HG03095 (cell line): Measurements from ENCODE around the gene SETD2.

Source experiments
- ATAC-seq: cut with Tn5 transposase; IDR thresholded peaks from one replicate; pipeline ENCODE4 v1.9.1; 2021; ENCODE audit warnings: moderate library complexity; ENCODE audit not compliant: unreplicated experiment

Gene SETD2

DNA sequence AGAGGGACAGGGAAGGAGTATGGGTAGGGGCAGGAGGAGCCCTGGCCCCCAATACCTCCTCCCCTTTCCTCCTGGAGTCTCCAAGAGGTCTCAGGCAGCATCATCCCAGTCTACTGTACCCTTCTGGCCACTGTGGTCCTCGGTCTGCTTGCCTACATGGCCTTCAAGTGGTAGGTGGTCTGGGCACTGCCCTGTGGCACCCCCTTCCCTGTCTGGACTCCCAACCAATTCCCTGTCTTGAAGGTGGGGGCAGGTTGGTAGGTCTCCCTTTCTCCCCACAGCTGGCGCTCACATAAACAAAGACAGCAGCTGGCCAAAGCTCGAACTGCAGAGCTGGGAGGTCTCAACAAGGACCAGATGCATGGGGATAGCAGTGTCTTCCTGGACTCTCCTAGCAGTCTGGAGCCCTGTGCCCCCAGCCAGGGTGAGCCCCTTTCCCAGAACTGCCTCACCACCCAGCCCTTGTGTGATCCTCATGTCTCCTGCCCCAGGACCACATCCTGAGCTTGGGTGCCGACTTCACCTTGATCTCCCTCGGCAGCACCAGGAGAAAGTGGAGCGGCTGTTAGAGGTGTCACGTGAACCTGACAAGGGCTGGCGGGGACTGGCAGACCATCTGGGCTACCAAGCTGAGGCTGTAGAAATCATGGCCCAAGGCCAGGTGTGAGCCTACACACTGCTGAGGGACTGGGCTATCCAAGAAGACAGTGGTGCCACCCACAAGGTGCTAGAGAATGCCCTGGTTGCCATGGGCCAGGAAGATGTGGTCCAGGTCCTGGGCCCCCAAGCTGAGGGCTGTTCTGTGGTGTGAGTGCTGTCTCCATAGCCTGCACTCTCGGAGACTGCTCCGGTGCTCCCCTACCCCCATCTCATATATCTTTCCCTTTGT is 151.3 kb downstream of the SETD2 start:
- no peak for ATAC-seq

- no peak for ATAC-seq
Measured at GRCh38 chr3:47011371-47011770, 152.5 kb downstream of the SETD2 start.

GRCh38 chr3:47010910-47011309 is 153.0 kb downstream of the SETD2 start:
- no peak for ATAC-seq

GRCh38 chr3:47010111-47010712 is 153.7 kb downstream of the SETD2 start:
- ATAC-seq = no peak

DNA sequence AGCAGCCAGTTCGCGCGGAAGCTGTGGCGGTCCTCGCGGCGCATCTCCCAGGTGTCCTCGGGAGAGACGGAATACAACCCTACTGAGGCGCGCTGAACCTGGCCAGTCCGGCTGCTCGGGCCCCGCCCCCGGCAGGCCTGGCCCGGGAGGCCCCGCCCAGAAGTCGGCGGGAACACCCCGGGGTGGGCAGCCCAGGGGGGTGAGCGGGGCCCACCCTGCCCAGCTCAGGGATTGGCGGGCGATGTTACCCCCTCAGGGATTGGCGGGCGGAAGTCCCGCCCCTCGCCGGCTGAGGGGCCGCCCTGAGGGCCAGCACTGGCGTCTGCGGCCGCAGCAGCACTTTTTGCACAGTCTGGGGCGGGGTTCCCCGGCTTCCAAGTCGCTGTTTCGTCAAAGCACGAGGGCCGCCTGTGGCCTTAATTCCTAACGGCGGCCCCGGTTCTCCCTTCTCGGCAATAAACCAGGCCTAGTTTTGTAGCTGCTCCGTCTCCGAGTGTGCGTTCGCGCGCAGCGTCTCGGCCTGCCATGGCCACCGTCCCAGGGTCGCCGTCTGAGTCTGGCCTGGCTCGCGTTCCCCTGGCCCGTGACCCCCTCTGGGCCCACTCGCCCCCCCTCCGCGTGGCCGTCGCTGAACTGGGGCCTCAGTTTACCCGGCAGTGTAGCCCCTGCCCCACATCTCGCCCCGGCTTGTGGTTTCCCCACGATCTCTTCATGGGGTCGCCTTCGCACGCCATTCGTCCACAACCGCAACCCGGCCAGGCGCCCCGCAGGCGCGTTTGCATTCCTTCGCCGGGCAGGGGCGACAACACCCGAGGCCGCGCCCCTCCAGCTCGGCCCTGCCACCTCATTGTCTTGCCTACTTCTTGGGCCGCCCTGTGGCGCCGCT is 154.4 kb downstream of the SETD2 start:
- ATAC-seq = peak; percentile 64

GRCh38 chr3:47008851-47009224 is 155.1 kb downstream of the SETD2 start:
- no peak for ATAC-seq

GRCh38 chr3:47008234-47008796 is 155.6 kb downstream of the SETD2 start:
- ATAC-seq = no peak

DNA sequence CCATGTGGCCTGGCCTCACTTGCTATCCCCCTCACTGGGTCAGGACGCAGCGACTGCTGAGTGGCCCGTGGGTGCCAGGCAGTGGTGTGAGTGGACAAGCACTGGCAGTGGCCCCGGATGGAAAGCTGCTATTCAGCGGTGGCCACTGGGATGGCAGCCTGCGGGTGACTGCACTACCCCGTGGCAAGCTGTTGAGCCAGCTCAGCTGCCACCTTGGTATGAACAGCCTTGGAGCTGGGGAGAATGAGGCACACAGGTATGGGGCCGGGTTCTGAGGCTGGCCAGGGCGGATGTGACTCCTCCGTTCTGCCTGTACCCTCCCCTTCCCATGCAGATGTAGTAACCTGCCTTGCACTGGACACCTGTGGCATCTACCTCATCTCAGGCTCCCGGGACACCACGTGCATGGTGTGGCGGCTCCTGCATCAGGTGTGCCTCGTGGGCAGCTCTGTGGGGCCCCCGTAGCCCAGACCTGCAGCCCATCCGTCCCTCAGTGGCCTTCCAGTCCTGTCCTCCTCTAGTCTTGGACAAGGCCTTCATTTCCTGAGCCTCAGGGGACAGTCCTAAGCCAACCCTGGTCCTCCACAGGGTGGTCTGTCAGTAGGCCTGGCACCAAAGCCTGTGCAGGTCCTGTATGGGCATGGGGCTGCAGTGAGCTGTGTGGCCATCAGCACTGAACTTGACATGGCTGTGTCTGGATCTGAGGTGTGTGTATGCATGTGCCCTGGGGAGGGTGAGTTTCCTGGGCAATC is 156.3 kb downstream of the SETD2 start:
- no peak for ATAC-seq

DNA sequence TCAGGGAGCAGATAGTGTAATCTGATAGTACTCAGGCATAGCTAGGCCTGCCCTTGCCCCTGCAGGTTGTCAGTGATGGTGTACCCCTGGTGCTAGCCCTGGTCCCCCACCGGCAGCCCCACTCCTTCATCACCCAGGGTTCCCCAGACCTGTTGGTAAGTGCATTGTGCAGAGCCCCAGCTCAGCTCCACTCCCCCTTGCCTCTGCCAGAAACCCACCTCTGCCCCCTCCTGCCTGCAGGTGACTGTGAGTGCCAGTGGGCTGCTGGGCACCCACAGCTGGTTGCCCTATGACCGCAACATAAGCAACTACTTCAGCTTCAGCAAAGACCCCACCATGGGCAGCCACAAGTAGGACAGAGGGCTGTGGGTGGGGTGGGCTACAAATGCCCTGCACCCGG is 156.9 kb downstream of the SETD2 start:
- ATAC-seq = no peak

- no peak for ATAC-seq
Measured at GRCh38 chr3:47006145-47006651, 157.7 kb downstream of the SETD2 start.

DNA sequence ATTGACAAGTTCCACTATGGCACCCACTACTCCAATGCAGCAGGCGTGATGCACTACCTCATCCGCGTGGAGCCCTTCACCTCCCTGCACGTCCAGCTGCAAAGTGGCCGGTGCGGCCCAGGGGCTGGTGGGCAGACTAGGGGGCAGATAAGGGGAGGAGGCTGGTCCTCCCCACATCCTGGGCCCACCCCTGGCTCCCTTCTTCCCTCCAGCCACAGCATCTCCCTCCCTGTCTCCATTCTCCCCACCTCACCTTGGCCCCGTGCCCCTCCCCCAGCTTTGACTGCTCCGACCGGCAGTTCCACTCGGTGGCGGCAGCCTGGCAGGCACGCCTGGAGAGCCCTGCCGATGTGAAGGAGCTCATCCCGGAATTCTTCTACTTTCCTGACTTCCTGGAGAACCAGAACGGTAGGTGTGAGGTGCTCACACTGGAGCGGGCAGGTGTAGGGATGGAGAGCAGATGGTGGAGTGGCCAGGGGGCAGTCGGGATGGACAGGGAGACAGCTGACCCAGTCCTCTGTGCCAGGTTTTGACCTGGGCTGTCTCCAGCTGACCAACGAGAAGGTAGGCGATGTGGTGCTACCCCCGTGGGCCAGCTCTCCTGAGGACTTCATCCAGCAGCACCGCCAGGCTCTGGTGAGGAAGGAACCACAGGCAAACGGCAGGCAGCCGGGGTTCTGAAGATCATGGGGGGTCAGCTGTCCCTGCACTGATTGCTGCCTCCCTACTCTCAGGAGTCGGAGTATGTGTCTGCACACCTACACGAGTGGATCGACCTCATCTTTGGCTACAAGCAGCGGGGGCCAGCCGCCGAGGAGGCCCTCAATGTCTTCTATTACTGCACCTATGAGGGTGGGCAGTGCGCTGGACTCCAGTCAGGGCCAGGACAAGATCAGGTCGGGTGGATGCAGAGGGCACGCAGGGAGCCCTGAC is 158.4 kb downstream of the SETD2 start:
- no peak for ATAC-seq

GRCh38 chr3:47004369-47005211 is 159.3 kb downstream of the SETD2 start:
- no peak for ATAC-seq

DNA sequence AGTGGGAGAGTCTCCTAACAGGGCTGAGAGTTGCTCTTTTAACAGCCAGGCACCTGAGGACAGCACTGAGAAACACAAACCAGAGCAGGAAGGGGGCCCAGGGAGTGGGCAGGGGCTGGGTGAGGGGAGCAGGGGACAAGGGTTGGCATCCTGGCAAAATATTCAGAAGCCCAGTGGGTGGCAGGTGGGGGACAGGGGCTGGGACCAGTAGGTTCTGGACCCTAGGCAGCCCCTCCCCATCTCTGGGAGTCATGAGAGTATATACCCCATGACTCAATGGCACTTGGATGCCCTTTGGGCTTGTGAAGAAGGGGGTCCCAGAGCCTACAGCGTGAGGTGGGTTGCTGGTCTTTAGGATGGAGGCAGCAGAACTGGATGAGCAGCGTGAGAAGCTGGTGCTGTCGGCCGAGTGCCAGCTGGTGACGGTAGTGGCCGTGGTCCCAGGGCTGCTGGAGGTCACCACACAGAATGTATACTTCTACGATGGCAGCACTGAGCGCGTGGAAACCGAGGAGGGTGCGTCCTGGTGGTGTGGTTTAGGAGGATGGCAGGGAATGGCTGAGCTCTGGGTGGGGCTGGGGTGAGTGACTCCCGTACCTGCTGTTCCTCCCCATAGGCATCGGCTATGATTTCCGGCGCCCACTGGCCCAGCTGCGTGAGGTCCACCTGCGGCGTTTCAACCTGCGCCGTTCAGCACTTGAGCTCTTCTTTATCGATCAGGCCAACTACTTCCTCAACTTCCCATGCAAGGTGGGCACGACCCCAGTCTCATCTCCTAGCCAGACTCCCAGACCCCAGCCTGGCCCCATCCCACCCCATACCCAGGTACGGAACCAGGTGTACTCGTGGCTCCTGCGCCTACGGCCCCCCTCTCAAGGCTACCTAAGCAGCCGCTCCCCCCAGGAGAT is 160.2 kb downstream of the SETD2 start:
- ATAC-seq = no peak

- ATAC-seq = no peak
Measured at GRCh38 chr3:47003056-47003410, 160.9 kb downstream of the SETD2 start.

DNA sequence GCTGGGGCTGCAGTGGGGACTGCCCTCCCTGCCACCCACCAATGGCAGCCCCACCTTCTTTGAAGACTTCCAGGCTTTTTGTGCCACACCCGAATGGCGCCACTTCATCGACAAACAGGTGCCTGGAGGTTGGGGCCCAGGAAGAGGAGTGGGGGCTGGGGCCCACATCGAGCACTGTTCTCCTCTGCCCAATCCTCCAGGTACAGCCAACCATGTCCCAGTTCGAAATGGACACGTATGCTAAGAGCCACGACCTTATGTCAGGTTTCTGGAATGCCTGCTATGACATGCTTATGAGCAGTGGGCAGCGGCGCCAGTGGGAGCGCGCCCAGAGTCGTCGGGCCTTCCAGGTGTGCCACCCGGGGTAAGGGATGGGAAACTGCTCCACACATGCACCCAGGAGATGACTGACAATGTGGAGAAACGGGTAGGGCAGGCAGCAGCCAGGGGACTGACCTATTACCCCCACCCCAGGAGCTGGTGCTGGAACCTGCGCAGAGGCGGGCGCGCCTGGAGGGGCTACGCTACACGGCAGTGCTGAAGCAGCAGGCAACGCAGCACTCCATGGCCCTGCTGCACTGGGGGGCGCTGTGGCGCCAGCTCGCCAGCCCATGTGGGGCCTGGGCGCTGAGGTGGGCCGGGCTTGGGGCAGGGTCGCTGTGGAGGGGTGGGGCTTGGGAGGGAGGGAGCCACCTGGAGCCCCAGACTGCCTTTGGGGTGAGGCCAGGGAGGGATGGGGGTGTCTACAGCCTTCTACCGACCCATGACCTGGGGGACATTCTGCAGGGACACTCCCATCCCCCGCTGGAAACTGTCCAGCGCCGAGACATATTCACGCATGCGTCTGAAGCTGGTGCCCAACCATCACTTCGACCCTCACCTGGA is 161.5 kb downstream of the SETD2 start:
- ATAC-seq = no peak

DNA sequence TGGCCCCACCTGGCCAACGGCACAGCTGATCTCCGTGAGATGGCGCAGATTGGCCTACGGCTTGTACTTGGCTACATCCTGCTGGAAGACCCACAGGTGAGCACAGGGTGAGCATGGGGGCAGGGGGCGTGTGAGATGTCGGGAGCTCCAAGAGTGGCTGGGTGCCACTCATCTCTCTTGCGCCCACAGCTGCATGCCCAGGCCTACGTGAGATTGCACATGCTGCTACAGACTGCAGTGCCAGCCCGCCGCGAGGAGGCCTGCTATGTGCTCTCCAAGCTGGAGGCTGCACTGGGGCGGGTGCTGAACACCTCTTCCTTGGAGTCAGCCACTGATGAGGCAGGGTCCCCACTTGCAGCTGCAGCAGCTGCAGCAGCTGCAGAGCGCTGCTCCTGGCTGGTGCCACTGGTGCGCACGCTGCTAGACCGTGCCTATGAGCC is 162.2 kb downstream of the SETD2 start:
- no peak for ATAC-seq
